ENCODE data around the gene A2M. TPM values are rescaled to one million over a fixed set of nuclear protein-coding genes. Genes with fewer than 3 reads are reported as not detected.
A peak's percentile ranks its signal among the peaks of the same experiment; 100 is the strongest.

Gene A2M
- total RNA-seq, 2 experiments from 2014 or later, result not detected

GRCh38 chr12:9076733-9077132 is 39.0 kb downstream of the A2M start:
- H3K27ac Mint-ChIP-seq, result no peak overlapping the region
- DNase-seq, result no peak
- no peaks in the 10 kb centered on the region for H3K4me1 Mint-ChIP-seq
- H3K4me3 Mint-ChIP-seq, result no peak overlapping the region
- H3K27me3 Mint-ChIP-seq, result peaks cover 3% of the 10 kb centered on the region
- H3K36me3 Mint-ChIP-seq, result no peaks in the 10 kb centered on the region
- H3K9me3 Mint-ChIP-seq, result peaks cover 4% of the 10 kb centered on the region

- H3K27me3 Mint-ChIP-seq, result peaks cover 7% of the 10 kb centered on the region
- no peaks in the 10 kb centered on the region for H3K36me3 Mint-ChIP-seq
- H3K4me3 Mint-ChIP-seq, result no peak overlapping the region
Observed at GRCh38 chr12:9075138-9075535, 40.6 kb downstream of the A2M start.

GRCh38 chr12:9074484-9075137 is 41.1 kb downstream of the A2M start:
- no peak for DNase-seq
- H3K36me3 Mint-ChIP-seq, result no peaks in the 10 kb centered on the region
- H3K4me3 Mint-ChIP-seq, result no peak overlapping the region

More at GRCh38 chr12:9075138-9075535, 40.6 kb downstream of the A2M start:
- H3K4me1 Mint-ChIP-seq, result no peaks in the 10 kb centered on the region
- H3K9me3 Mint-ChIP-seq, result no peaks in the 10 kb centered on the region
- DNase-seq, result no peak
- no peak overlapping the region for H3K27ac Mint-ChIP-seq

GRCh38 chr12:9073076-9073475 is 42.6 kb downstream of the A2M start:
- Mint-ChIP-seq H3K4me1 (no peaks in the 10 kb centered on the region), H3K4me3 (no peak overlapping the region), H3K27ac (no peak overlapping the region), H3K36me3 (no peaks in the 10 kb centered on the region), H3K9me3 (no peaks in the 10 kb centered on the region), H3K27me3 (peaks cover 4% of the 10 kb centered on the region)
- no peak for DNase-seq

More at GRCh38 chr12:9074484-9075137, 41.1 kb downstream of the A2M start:
- H3K4me1 Mint-ChIP-seq, result no peaks in the 10 kb centered on the region
- no peaks in the 10 kb centered on the region for H3K9me3 Mint-ChIP-seq
- H3K27me3 Mint-ChIP-seq, result peaks cover 7% of the 10 kb centered on the region
- no peak overlapping the region for H3K27ac Mint-ChIP-seq

GRCh38 chr12:9072481-9073038 is 43.2 kb downstream of the A2M start:
- no peak overlapping the region for H3K27ac Mint-ChIP-seq
- H3K4me1 Mint-ChIP-seq, result no peaks in the 10 kb centered on the region
- H3K36me3 Mint-ChIP-seq, result no peaks in the 10 kb centered on the region
- no peak overlapping the region for H3K4me3 Mint-ChIP-seq
- H3K27me3 Mint-ChIP-seq, result peaks cover 3% of the 10 kb centered on the region
- no peak for DNase-seq
- no peaks in the 10 kb centered on the region for H3K9me3 Mint-ChIP-seq

GRCh38 chr12:9071969-9072368 is 43.8 kb downstream of the A2M start:
- no peak for DNase-seq
- H3K27me3 Mint-ChIP-seq, result peaks cover 3% of the 10 kb centered on the region
- no peaks in the 10 kb centered on the region for H3K36me3 Mint-ChIP-seq
- no peak overlapping the region for H3K27ac Mint-ChIP-seq
- H3K4me1 Mint-ChIP-seq, result no peaks in the 10 kb centered on the region
- H3K9me3 Mint-ChIP-seq, result no peaks in the 10 kb centered on the region
- H3K4me3 Mint-ChIP-seq, result no peak overlapping the region

GRCh38 chr12:9071518-9071917 is 44.2 kb downstream of the A2M start:
- Mint-ChIP-seq H3K27me3 (peaks cover 3% of the 10 kb centered on the region), H3K27ac (no peak overlapping the region), H3K36me3 (no peaks in the 10 kb centered on the region), H3K9me3 (no peaks in the 10 kb centered on the region), H3K4me3 (no peak overlapping the region), H3K4me1 (no peaks in the 10 kb centered on the region)
- no peak for DNase-seq

GRCh38 chr12:9070351-9070750 is 45.4 kb downstream of the A2M start:
- no peaks in the 10 kb centered on the region for H3K4me1 Mint-ChIP-seq
- H3K27ac Mint-ChIP-seq, result no peak overlapping the region
- no peak overlapping the region for H3K4me3 Mint-ChIP-seq
- H3K9me3 Mint-ChIP-seq, result peaks cover 2% of the 10 kb centered on the region
- H3K27me3 Mint-ChIP-seq, result peaks cover 3% of the 10 kb centered on the region
- DNase-seq, result no peak
- H3K36me3 Mint-ChIP-seq, result no peaks in the 10 kb centered on the region

- Mint-ChIP-seq H3K9me3 (peaks cover 4% of the 10 kb centered on the region), H3K4me3 (no peak overlapping the region), H3K4me1 (peaks cover 4% of the 10 kb centered on the region), H3K27ac (no peak overlapping the region), H3K27me3 (peaks cover 3% of the 10 kb centered on the region), H3K36me3 (no peaks in the 10 kb centered on the region)
- DNase-seq, result no peak
Observed at GRCh38 chr12:9068600-9068999, 47.1 kb downstream of the A2M start.

GRCh38 chr12:9068086-9068485 is 47.6 kb downstream of the A2M start:
- no peak for DNase-seq
- Mint-ChIP-seq H3K4me3 (no peak overlapping the region), H3K4me1 (peaks cover 7% of the 10 kb centered on the region), H3K27ac (no peak overlapping the region), H3K36me3 (no peaks in the 10 kb centered on the region), H3K27me3 (peaks cover 3% of the 10 kb centered on the region), H3K9me3 (peaks cover 4% of the 10 kb centered on the region)

GRCh38 chr12:9066755-9067423 is 48.8 kb downstream of the A2M start:
- no peak overlapping the region for H3K27ac Mint-ChIP-seq
- H3K4me3 Mint-ChIP-seq, result no peak overlapping the region
- no peak for DNase-seq
- H3K36me3 Mint-ChIP-seq, result no peaks in the 10 kb centered on the region
- peaks cover 7% of the 10 kb centered on the region for H3K4me1 Mint-ChIP-seq
- peaks cover 3% of the 10 kb centered on the region for H3K27me3 Mint-ChIP-seq
- peaks cover 4% of the 10 kb centered on the region for H3K9me3 Mint-ChIP-seq

GRCh38 chr12:9066183-9066623 is 49.5 kb downstream of the A2M start:
- Mint-ChIP-seq H3K4me3 (no peak overlapping the region), H3K36me3 (no peaks in the 10 kb centered on the region), H3K27ac (no peak overlapping the region), H3K27me3 (no peaks in the 10 kb centered on the region), H3K4me1 (peaks cover 7% of the 10 kb centered on the region), H3K9me3 (peaks cover 4% of the 10 kb centered on the region)
- DNase-seq, result no peak

- Mint-ChIP-seq H3K36me3 (no peaks in the 10 kb centered on the region), H3K27ac (no peak overlapping the region), H3K27me3 (no peaks in the 10 kb centered on the region), H3K4me1 (peaks cover 7% of the 10 kb centered on the region), H3K4me3 (no peak overlapping the region), H3K9me3 (peaks cover 4% of the 10 kb centered on the region)
- DNase-seq, result no peak
Observed at GRCh38 chr12:9065607-9065856, 50.2 kb downstream of the A2M start.

GRCh38 chr12:9064815-9065606 is 50.7 kb downstream of the A2M start:
- Mint-ChIP-seq H3K27ac (no peak overlapping the region), H3K36me3 (no peaks in the 10 kb centered on the region), H3K9me3 (peaks cover 4% of the 10 kb centered on the region), H3K4me1 (peaks cover 7% of the 10 kb centered on the region), H3K4me3 (peak overlapping the region; percentile 74), H3K27me3 (no peaks in the 10 kb centered on the region)
- DNase-seq, result peak; percentile 18

GRCh38 chr12:9064201-9064814 is 51.4 kb downstream of the A2M start:
- Mint-ChIP-seq H3K36me3 (no peaks in the 10 kb centered on the region), H3K27ac (no peak overlapping the region), H3K27me3 (no peaks in the 10 kb centered on the region), H3K4me1 (peaks cover 7% of the 10 kb centered on the region), H3K9me3 (peaks cover 4% of the 10 kb centered on the region), H3K4me3 (peak overlapping the region; percentile 74)
- DNase-seq, result peak; percentile 74

Data from activated naive CD8-positive, alpha-beta T cell treated with anti-CD3 and anti-CD28 coated beads for 36 hours (primary cell).